Natural killer cell (primary cell): Measurements from ENCODE around the gene TBX18. TPM values are rescaled to one million over a fixed set of nuclear protein-coding genes. Genes with fewer than 3 reads are reported as not detected.

ENCODE experiments used
- ATAC-seq, 3 donors: fragments of 150-1000 bp in 2 of 3; fragments of 200-7000 bp in 1 of 3; cut with Tn5 transposase; 1 replicate in 1 of 3; 2 replicates in 2 of 3; pipeline ENCODE4 v1.10.0; 2021; ENCODE audit warnings: mild to moderate bottlenecking in 2 of 3, moderate library complexity in 2 of 3
- DNase-seq, 2 donors: peaks; one replicate each; pipeline versions ENCODE4 v3.0.0 to v3.0.0-alpha.2; 2013 to 2021; ENCODE audit warnings: mixed read lengths in 1 of 2
- H3K27ac ChIP-seq: one replicate; pipeline ENCODE4 v1.5.1; 2013; ENCODE audit warnings: mild to moderate bottlenecking, low read length
- H3K27me3 ChIP-seq: one replicate; pipeline ENCODE4 v1.6.1; 2013; ENCODE audit warnings: low read length; ENCODE audit not compliant: control insufficient read depth, insufficient read depth
- H3K36me3 ChIP-seq: one replicate; pipeline ENCODE4 v1.6.1; 2013; ENCODE audit warnings: low read length; ENCODE audit not compliant: control insufficient read depth, insufficient read depth
- H3K4me1 ChIP-seq: one replicate; pipeline ENCODE4 v1.6.1; 2013; ENCODE audit warnings: low read length; ENCODE audit not compliant: control insufficient read depth, insufficient read depth
- H3K4me3 ChIP-seq: one replicate; pipeline ENCODE4 v1.5.1; 2013; ENCODE audit warnings: low read length
- H3K9me3 ChIP-seq: one replicate; pipeline ENCODE4 v1.6.1; 2013; ENCODE audit warnings: low read length; ENCODE audit not compliant: control insufficient read depth, insufficient read depth
- H3K27ac Mint-ChIP-seq, 2 donors: one replicate each; pipeline ENCODE4 v1.8.0; 2022; ENCODE audit warnings: mild to moderate bottlenecking in 2 of 2, mixed read lengths in 2 of 2, moderate library complexity in 1 of 2
- H3K27me3 Mint-ChIP-seq, 2 donors: one replicate each; pipeline ENCODE4 v1.8.0; 2022; ENCODE audit warnings: low read depth in 2 of 2, mixed read lengths in 2 of 2
- H3K36me3 Mint-ChIP-seq: one replicate; pipeline ENCODE4 v1.8.0; 2022; ENCODE audit warnings: mixed read lengths
- H3K4me1 Mint-ChIP-seq, 2 donors: one replicate each; pipeline ENCODE4 v1.8.0; 2022; ENCODE audit warnings: mixed read lengths in 2 of 2
- H3K4me3 Mint-ChIP-seq: one replicate; pipeline ENCODE4 v1.8.0; 2022; ENCODE audit warnings: mild to moderate bottlenecking, moderate library complexity, mixed read lengths
- H3K9me3 Mint-ChIP-seq, 2 donors: one replicate each; pipeline ENCODE4 v1.8.0; 2022; ENCODE audit warnings: mixed read lengths in 2 of 2
- WGBS: methylation state at CpG from one replicate; pipeline ENCODE4 v1.1.7; 2013; ENCODE audit warnings: missing lambda C conversion rate; ENCODE audit not compliant: insufficient coverage; 5-methylcytosine and 5-hydroxymethylcytosine counted together
- intact Hi-C: fragments of 100-400 bp; cut with micrococcal nuclease; formaldehyde crosslinking; loops from one replicate; pipeline ENCODE4 v1.14.2; 2022
- total RNA-seq, 4 donors: library from RNA; stranded (reverse); fragments of 120-200 nt in 1 of 4; gene quantifications; one replicate each; pipeline versions ENCODE4 v1.2.3 to v1.2.4, GENCODE V29; 2013 to 2022
- TF ChIP-seq, protein P1 (sequence below): fragments of 200-600 bp; IDR thresholded peaks from one replicate; pipeline ENCODE4 v1.8.0; 2022; ENCODE audit warnings: antibody characterized with exemption

The TBX18 gene
- total RNA-seq, 3 donors from 2014 or later (not counting 1 experiment from before 2014, with no cell fraction given), result not detected

DNA sequence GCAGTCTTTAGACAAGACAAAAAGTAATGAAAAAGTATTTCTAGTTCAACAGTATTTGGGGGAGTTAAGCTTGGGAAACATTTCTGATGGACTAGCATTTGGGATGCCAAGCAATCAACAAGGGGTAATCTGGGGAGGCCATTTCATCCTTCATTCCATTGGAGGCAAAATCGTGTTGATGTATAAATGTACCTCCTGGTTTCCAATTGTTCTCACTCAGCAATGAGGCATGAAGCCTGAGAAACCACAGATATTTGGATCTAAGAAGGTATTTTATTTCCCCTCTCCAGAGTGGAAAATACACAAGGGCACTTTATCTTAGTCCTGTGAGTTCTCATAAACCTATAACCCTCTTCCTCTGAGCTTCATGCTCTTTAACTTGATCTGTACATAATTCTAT lies 68.2 kb downstream of the TBX18 start:
- no peak for ATAC-seq
- peaks cover 7 to 8% of the 10 kb centered on the region in 2 donors for H3K9me3 Mint-ChIP-seq

DNA sequence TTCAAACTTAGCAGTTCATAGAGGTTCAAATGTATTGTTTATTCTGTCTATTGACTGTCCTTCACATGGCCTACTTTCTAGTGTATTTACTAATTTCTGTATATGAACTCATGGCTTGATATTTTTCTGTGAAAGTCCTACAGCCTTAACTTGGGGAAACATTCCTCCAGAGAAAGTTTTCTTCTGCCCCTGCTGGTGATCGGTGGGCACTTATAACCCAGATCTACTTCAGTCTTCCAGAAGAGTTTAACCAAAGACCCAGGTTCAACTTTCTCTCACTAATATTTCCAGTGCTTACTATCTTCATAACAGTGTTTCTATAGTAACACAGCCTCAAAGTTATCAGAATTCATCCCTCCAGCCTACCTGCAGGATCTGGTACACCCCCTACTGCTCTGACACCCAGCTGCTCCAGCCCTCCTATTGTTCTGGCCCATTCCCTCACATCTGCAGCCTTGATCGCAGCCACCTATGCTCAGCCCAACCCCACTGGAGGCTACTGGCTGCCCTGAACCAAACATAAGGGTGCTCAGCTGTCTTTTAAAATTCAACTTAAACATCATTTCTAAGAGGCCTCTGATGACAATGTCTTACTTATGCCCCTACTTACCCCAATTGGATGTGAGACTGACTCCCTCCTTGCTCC lies 72.3 kb downstream of the TBX18 start:
- H3K4me3 Mint-ChIP-seq, result no peak overlapping the region
- no peaks in the 10 kb centered on the region for H3K27me3 ChIP-seq
- no peak overlapping the region for H3K27ac Mint-ChIP-seq
- H3K4me1 Mint-ChIP-seq, result no peaks in the 10 kb centered on the region
- H3K27ac ChIP-seq, result no peak overlapping the region
- DNase-seq (no peak), ATAC-seq (no peak)
- intact Hi-C loops, result no loop called here
- WGBS, result 94% methylated on average over 2 of the region's 2 CpGs
- no peaks in the 10 kb centered on the region for H3K36me3 ChIP-seq
- no peaks in the 10 kb centered on the region for H3K4me1 ChIP-seq
- H3K4me3 ChIP-seq, result no peak overlapping the region
- TF ChIP-seq, protein P1, sequence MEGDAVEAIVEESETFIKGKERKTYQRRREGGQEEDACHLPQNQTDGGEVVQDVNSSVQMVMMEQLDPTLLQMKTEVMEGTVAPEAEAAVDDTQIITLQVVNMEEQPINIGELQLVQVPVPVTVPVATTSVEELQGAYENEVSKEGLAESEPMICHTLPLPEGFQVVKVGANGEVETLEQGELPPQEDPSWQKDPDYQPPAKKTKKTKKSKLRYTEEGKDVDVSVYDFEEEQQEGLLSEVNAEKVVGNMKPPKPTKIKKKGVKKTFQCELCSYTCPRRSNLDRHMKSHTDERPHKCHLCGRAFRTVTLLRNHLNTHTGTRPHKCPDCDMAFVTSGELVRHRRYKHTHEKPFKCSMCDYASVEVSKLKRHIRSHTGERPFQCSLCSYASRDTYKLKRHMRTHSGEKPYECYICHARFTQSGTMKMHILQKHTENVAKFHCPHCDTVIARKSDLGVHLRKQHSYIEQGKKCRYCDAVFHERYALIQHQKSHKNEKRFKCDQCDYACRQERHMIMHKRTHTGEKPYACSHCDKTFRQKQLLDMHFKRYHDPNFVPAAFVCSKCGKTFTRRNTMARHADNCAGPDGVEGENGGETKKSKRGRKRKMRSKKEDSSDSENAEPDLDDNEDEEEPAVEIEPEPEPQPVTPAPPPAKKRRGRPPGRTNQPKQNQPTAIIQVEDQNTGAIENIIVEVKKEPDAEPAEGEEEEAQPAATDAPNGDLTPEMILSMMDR, result no peak
- H3K27me3 Mint-ChIP-seq, result no peaks in the 10 kb centered on the region
- H3K36me3 Mint-ChIP-seq, result peaks cover 6% of the 10 kb centered on the region
- no peaks in the 10 kb centered on the region for H3K9me3 ChIP-seq
- peaks cover 5 to 7% of the 10 kb centered on the region in 2 donors for H3K9me3 Mint-ChIP-seq

More for the DNA sequence above, 68.2 kb downstream of the TBX18 start:
- Histone ChIP-seq H3K36me3 (no peaks in the 10 kb centered on the region), H3K9me3 (no peaks in the 10 kb centered on the region), H3K4me3 (no peak overlapping the region), H3K27ac (no peak overlapping the region), H3K27me3 (no peaks in the 10 kb centered on the region), H3K4me1 (no peaks in the 10 kb centered on the region)
- Mint-ChIP-seq H3K27ac (no peak overlapping the region), H3K4me1 (no peaks in the 10 kb centered on the region), H3K27me3 (no peaks in the 10 kb centered on the region), H3K4me3 (no peak overlapping the region), H3K36me3 (peaks cover 6% of the 10 kb centered on the region)
- intact Hi-C loops, result loop anchor here (1.0 kb wide), 1 partner anchor 12 kb away; no protein-coding TSS in a partner anchor
- DNase-seq, result no peak
- TF ChIP-seq, protein P1, result no peak
- 100% methylated on average over 1 of the region's 1 CpG for WGBS

DNA sequence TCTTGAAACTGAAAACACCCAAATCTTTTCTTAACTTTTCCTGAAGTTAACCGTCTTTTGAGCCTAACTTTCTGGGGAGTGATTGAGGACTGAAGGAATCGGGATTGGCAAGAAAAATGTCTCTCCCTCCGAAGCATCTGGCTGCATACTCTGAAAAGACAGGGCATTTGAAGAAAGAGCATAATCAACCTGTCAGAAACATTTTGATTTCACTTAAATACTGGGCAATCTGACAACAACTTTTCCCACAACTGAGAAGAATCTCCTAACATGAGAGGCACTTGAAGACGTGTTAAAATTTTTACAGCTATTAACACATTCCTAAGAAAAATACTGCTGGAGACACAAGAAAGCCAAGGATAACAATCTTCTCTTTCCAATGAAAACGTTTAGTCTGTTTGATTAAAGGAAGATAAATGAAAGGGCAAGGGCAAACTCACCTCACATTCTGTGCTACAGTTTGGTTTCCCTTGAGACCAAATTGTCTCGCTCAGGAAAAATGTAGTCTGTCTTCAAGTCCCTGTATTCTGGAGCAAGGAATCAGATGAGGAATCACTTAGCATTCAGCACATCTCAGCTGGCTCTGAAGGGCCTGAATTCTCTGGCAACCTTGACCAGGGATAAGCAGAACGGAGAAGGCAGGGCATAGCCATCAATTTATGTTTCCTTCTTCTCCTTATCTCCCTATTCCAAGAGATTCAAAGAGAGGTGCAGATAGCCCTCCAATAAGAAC lies 76.1 kb downstream of the TBX18 start:
- TF ChIP-seq, protein P1, result no peak
- no peaks in the 10 kb centered on the region for H3K9me3 ChIP-seq
- Mint-ChIP-seq H3K4me1 (no peaks in the 10 kb centered on the region), H3K27ac (no peak overlapping the region), H3K36me3 (peaks cover 6% of the 10 kb centered on the region), H3K4me3 (no peak overlapping the region), H3K9me3 (peaks cover 3 to 6% of the 10 kb centered on the region in 2 donors), H3K27me3 (no peaks in the 10 kb centered on the region)
- no peak overlapping the region for H3K4me3 ChIP-seq
- DNase-seq, result no peak
- intact Hi-C loops, result no loop called here
- no peak for ATAC-seq
- H3K4me1 ChIP-seq, result no peaks in the 10 kb centered on the region
- no peaks in the 10 kb centered on the region for H3K27me3 ChIP-seq
- H3K27ac ChIP-seq, result no peak overlapping the region
- WGBS, result 73% methylated on average over 7 of the region's 7 CpGs
- H3K36me3 ChIP-seq, result no peaks in the 10 kb centered on the region
